ENCODE results near the gene GDF9.

- TF ChIP-seq ATF2 (CRISPR knock-in tag; IDR thresholded peaks at IDR 0.05; ENCODE audit: borderline replicate concordance, low read depth) (no peak), CBFB (CRISPR knock-in tag; IDR thresholded peaks at IDR 0.05; ENCODE audit: low read depth) (no peak), CTCF (IDR thresholded peaks at IDR 0.05) (no peak), KAT7 (CRISPR knock-in tag; IDR thresholded peaks at IDR 0.05; ENCODE audit: borderline replicate concordance) (no peak), USF2 (CRISPR knock-in tag; IDR thresholded peaks at IDR 0.05) (no peak), STAT6 (CRISPR knock-in tag; conservative IDR thresholded peaks at IDR 0.05; ENCODE audit: low read depth) (no peak), PREB (CRISPR knock-in tag; IDR thresholded peaks at IDR 0.05; ENCODE audit: borderline replicate concordance) (no peak), NR1H2 (CRISPR knock-in tag; IDR thresholded peaks at IDR 0.05) (no peak), MAX (CRISPR knock-in tag; IDR thresholded peaks at IDR 0.05) (no peak), FOXK1 (CRISPR knock-in tag; IDR thresholded peaks at IDR 0.05) (no peak), SP1 (CRISPR knock-in tag; conservative IDR thresholded peaks at IDR 0.05) (no peak), JUN (CRISPR knock-in tag; IDR thresholded peaks at IDR 0.05) (no peak), ATF6 (CRISPR knock-in tag; IDR thresholded peaks at IDR 0.05) (no peak), TP53 (CRISPR knock-in tag; IDR thresholded peaks at IDR 0.05) (no peak)
These were observed 780 bp upstream of the GDF9 start for GRCh38 chr5:132867046-132867451.
